IMR-90 (cell line): ENCODE results near the gene KLKB1. TPM values are rescaled to one million over a fixed set of nuclear protein-coding genes. Genes with fewer than 3 reads are reported as not detected.

ENCODE experiments used
- ATAC-seq: fragments of 200-7000 bp; cut with Tn5 transposase; 2 replicates; pipeline ENCODE4 v1.9.1; 2020; ENCODE audit warnings: low read depth, mild to moderate bottlenecking, moderate library complexity
- BruUV-seq: library from RNA; stranded (reverse); fragments of 400-500 nt; replicated peaks from 2 replicates; lab custom pipeline; 2021; lab: Mats Ljungman, UMichigan
- CTCF ChIA-PET: fragments of 300-600 bp; formaldehyde crosslinking; extraction: SDS; loops from one replicate; lab custom pipeline; 2021; ENCODE audit warnings: antibody characterized with exemption; lab: Yijun Ruan, JAX
- POLR2A ChIA-PET: fragments of 300-600 bp; sonication (Branson Sonifier 250); formaldehyde crosslinking; loops from one replicate; lab custom pipeline; 2022; ENCODE audit warnings: antibody characterized with exemption; ENCODE audit not compliant: unreplicated experiment; lab: Charles Lee
- DNase-seq: peaks from one replicate; pipeline ENCODE4 v3.0.0; 2013
- H2AFZ ChIP-seq: replicated peaks from 2 replicates; pipeline ENCODE3; 2013; ENCODE audit warnings: low read length, mild to moderate bottlenecking; ENCODE audit not compliant: poor library complexity
- H2AK5ac ChIP-seq: 2 replicates; pipeline ENCODE4 v1.6.1; 2013; ENCODE audit warnings: low read depth, low read length, inconsistent platforms
- H2AK9ac ChIP-seq: replicated peaks from 2 replicates; pipeline ENCODE3; 2013; ENCODE audit warnings: mild to moderate bottlenecking, low read depth, low read length, moderate library complexity; ENCODE audit not compliant: poor library complexity
- H2BK120ac ChIP-seq: 2 replicates; pipeline ENCODE4 v1.6.1; 2013; ENCODE audit warnings: low read depth, low read length, inconsistent platforms
- H2BK15ac ChIP-seq: 3 replicates; pipeline ENCODE4 v1.6.1; 2013; ENCODE audit warnings: low read depth, low read length, inconsistent platforms
- H2BK20ac ChIP-seq: 2 replicates; pipeline ENCODE4 v1.6.1; 2013; ENCODE audit warnings: low read depth, mild to moderate bottlenecking, inconsistent platforms, low read length, moderate library complexity
- H2BK5ac ChIP-seq: 2 replicates; pipeline ENCODE4 v1.6.1; 2013; ENCODE audit warnings: mild to moderate bottlenecking, low read depth, low read length, inconsistent platforms; ENCODE audit not compliant: poor library complexity, severe bottlenecking
- H3K14ac ChIP-seq: replicated peaks from 2 replicates; pipeline ENCODE4 v1.6.1; 2013; ENCODE audit warnings: low read depth, low read length, inconsistent platforms
- H3K18ac ChIP-seq: 2 replicates; pipeline ENCODE4 v1.6.1; 2013; ENCODE audit warnings: low read depth, low read length, control low read depth
- H3K23ac ChIP-seq: 2 replicates; pipeline ENCODE4 v1.6.1; 2013; ENCODE audit warnings: low read depth, low read length, inconsistent platforms
- H3K27ac ChIP-seq: 2 replicates; pipeline ENCODE4 v1.5.1; 2013; ENCODE audit warnings: mild to moderate bottlenecking, control low read depth, low read length; ENCODE audit not compliant: insufficient read depth
- H3K27me3 ChIP-seq: 2 replicates; pipeline ENCODE4 v1.6.1; 2013; ENCODE audit warnings: low read length; ENCODE audit not compliant: control insufficient read depth, insufficient read depth
- H3K36me3 ChIP-seq: 2 replicates; pipeline ENCODE4 v1.6.1; 2013; ENCODE audit warnings: low read length, mixed read lengths; ENCODE audit not compliant: control insufficient read depth, insufficient read depth
- H3K4ac ChIP-seq: 2 replicates; pipeline ENCODE4 v1.6.1; 2013; ENCODE audit warnings: low read depth, low read length, inconsistent platforms
- H3K4me1 ChIP-seq: 2 replicates; pipeline ENCODE4 v1.6.1; 2013; ENCODE audit warnings: low read length, mixed read lengths; ENCODE audit not compliant: control insufficient read depth, insufficient read depth
- H3K4me2 ChIP-seq: 2 replicates; pipeline ENCODE4 v1.6.1; 2013; ENCODE audit warnings: low read depth, mild to moderate bottlenecking, control low read depth, low read length, moderate library complexity
- H3K4me3 ChIP-seq: 2 replicates; pipeline ENCODE4 v1.5.1; 2013; ENCODE audit warnings: low read depth, mild to moderate bottlenecking, control low read depth, low read length, moderate library complexity; ENCODE audit not compliant: insufficient read depth
- H3K56ac ChIP-seq: 2 replicates; pipeline ENCODE4 v1.6.1; 2013; ENCODE audit warnings: low read length, inconsistent platforms; ENCODE audit not compliant: insufficient read depth; ENCODE audit errors: extremely low read depth
- H3K79me1 ChIP-seq, 2 experiments: 2 replicates each; pipeline ENCODE4 v1.6.1; 2013; ENCODE audit warnings: low read length in 2 of 2, inconsistent platforms in 1 of 2, low read depth in 1 of 2
- H3K9ac ChIP-seq: 2 replicates; pipeline ENCODE4 v1.6.1; 2013; ENCODE audit warnings: low read depth, low read length, control low read depth
- H3K9me1 ChIP-seq: 2 replicates; pipeline ENCODE4 v1.6.1; 2013; ENCODE audit warnings: low read length, inconsistent platforms; ENCODE audit not compliant: insufficient read depth
- H3K9me3 ChIP-seq: 2 replicates; pipeline ENCODE4 v1.6.1; 2013; ENCODE audit warnings: low read length; ENCODE audit not compliant: control insufficient read depth, insufficient read depth
- H4K20me1 ChIP-seq: 2 replicates; pipeline ENCODE4 v1.6.1; 2013; ENCODE audit warnings: low read length, inconsistent platforms; ENCODE audit not compliant: insufficient read depth
- H4K5ac ChIP-seq: 2 replicates; pipeline ENCODE4 v1.6.1; 2013; ENCODE audit warnings: mild to moderate bottlenecking, low read depth, low read length, control low read depth
- H4K8ac ChIP-seq, 2 experiments: 2 replicates each; pipeline ENCODE4 v1.6.1; 2013; ENCODE audit warnings: low read depth in 2 of 2, low read length in 2 of 2, control low read depth in 1 of 2, inconsistent platforms in 1 of 2
- H4K91ac ChIP-seq: 2 replicates; pipeline ENCODE4 v1.6.1; 2013; ENCODE audit warnings: low read depth, low read length, inconsistent platforms; ENCODE audit not compliant: insufficient read depth
- MAFK ChIP-seq: IDR thresholded peaks from 2 replicates; pipeline ENCODE4 v1.6.1; 2012; ENCODE audit warnings: low read depth, low read length, improper control_type of control experiment
- MAZ ChIP-seq: IDR thresholded peaks from 2 replicates; pipeline ENCODE4 v1.6.1; 2012; ENCODE audit warnings: low read depth, mild to moderate bottlenecking, low read length, improper control_type of control experiment, moderate library complexity, borderline replicate concordance
- NFE2L2 ChIP-seq: fragments of 150-350 bp; IDR thresholded peaks from 2 replicates; pipeline ENCODE4 v1.6.1; 2016; ENCODE audit warnings: low read depth, mild to moderate bottlenecking, low read length
- RFX5 ChIP-seq: IDR thresholded peaks from 2 replicates; pipeline ENCODE4 v1.8.0; 2012; ENCODE audit warnings: low read depth, mild to moderate bottlenecking, low read length, moderate library complexity
- SMC3 ChIP-seq: fragments of 150-350 bp; IDR thresholded peaks from 2 replicates; pipeline ENCODE4 v1.6.1; 2016; ENCODE audit warnings: low read depth, mild to moderate bottlenecking, antibody characterized with exemption, low read length, moderate library complexity
- USF2 ChIP-seq: fragments of 150-350 bp; IDR thresholded peaks from 2 replicates; pipeline ENCODE4 v1.6.1; 2017; ENCODE audit warnings: mild to moderate bottlenecking, antibody characterized with exemption, low read length, low read depth
- WGBS, 2 experiments: methylation state at CpG; one replicate each; pipeline versions ENCODE4 v1.1.5 to v1.1.7; 2013; ENCODE audit warnings: missing lambda C conversion rate in 2 of 2; ENCODE audit not compliant: insufficient read length in 1 of 2; ENCODE audit errors: extremely low coverage in 2 of 2; 5-methylcytosine and 5-hydroxymethylcytosine counted together
- dilution Hi-C: fragments of 300-500 bp; cut with HindIII; formaldehyde crosslinking; loops from one replicate; pipeline ENCODE4 v1.14.3; 2018; ENCODE audit warnings: low sequenced_read_pairs; ENCODE audit not compliant: unreplicated experiment
- in situ Hi-C: fragments of 300-500 bp; cut with MboI; formaldehyde crosslinking; loops from 3 replicates; pipeline ENCODE4 v1.14.3; 2019; ENCODE audit warnings: low sequenced_read_pairs, inconsistent platforms, mixed read lengths
- intact Hi-C: fragments of 100-400 bp; cut with micrococcal nuclease; formaldehyde crosslinking; loops from 2 replicates; pipeline ENCODE4 v1.10.0; 2022
- polyA plus RNA-seq, 3 experiments: library from polyadenylated mRNA; depleted of rRNA; stranded (reverse); fragments of >200 nt; gene quantifications; 2 replicates each; pipeline ENCODE4 v1.2.3, GENCODE V29; 2012; ENCODE audit warnings: low replicate concordance in 1 of 3
- total RNA-seq: library from RNA; depleted of rRNA; stranded (reverse); fragments of >200 nt; gene quantifications from 2 replicates; pipeline ENCODE4 v1.2.3, GENCODE V29; 2012

Gene KLKB1
- total and polyA plus RNA-seq, 2 of the 4 experiments (the other 2 are of a cell fraction) = 0.03 TPM; not detected in 1

- H2AK9ac ChIP-seq = no peak overlapping the region
- no peak overlapping the region for H3K56ac ChIP-seq
- H3K9ac ChIP-seq = no peak overlapping the region
- no peaks in the 10 kb centered on the region for H3K9me3 ChIP-seq
- no peaks in the 10 kb centered on the region for H3K36me3 ChIP-seq
- no peak overlapping the region for H4K8ac ChIP-seq
- H3K14ac ChIP-seq = no peak overlapping the region
- H2BK5ac ChIP-seq = no peak overlapping the region
- no peak for ATAC-seq
- no peak overlapping the region for H2BK20ac ChIP-seq
- ChIA-PET POLR2A (no interaction called here), CTCF (no interaction called here)
- no peaks in the 10 kb centered on the region for H3K79me1 ChIP-seq
- no peak overlapping the region for H3K23ac ChIP-seq
- no peak overlapping the region for H2BK120ac ChIP-seq
- peaks cover 1% of the 10 kb centered on the region; the same call in 1 of the 2 replicates for H3K27me3 ChIP-seq
- in situ Hi-C loops (loop anchor here (10.0 kb wide), 1 partner anchor 288 kb away; no protein-coding TSS in a partner anchor), intact Hi-C loops (loop anchor here (10.0 kb wide), 1 partner anchor 428 kb away; the partner anchor contains the start of gene FAT1), dilution Hi-C loops (no loop called here)
- H3K4me3 ChIP-seq = no peak overlapping the region
- H3K4me1 ChIP-seq = no peaks in the 10 kb centered on the region
- H3K4me2 ChIP-seq = no peak overlapping the region
- TF ChIP-seq MAFK (no peak), SMC3 (no peak), MAZ (no peak), USF2 (no peak), RFX5 (no peak), NFE2L2 (no peak)
- H3K27ac ChIP-seq = no peak overlapping the region
- no peak overlapping the region for H2AFZ ChIP-seq
- no peak overlapping the region for H3K4ac ChIP-seq
- H2BK15ac ChIP-seq = no peak overlapping the region
- no peaks in the 10 kb centered on the region for H3K9me1 ChIP-seq
- no CpG with 5 or more reads among the region's 4 CpGs for WGBS, 2 experiments
- H3K18ac ChIP-seq = no peak overlapping the region
- no peak overlapping the region for H4K5ac ChIP-seq
- DNase-seq = no peak
- no peaks in the 10 kb centered on the region for H4K20me1 ChIP-seq
- H2AK5ac ChIP-seq = no peak overlapping the region
- BruUV-seq = no TSS peak
- H4K91ac ChIP-seq = no peak overlapping the region
These were observed 69.2 kb downstream of the KLKB1 start for GRCh38 chr4:186296481-186296880.
